Lower lobe of right lung (tissue), 2 donors: ENCODE results near the gene KLC3. TPM values are rescaled to one million over a fixed set of nuclear protein-coding genes. Genes with fewer than 3 reads are reported as not detected.
"Not testable (repeated sequence)": the region's sequence is repeated elsewhere in the genome, so short reads cannot be mapped to it uniquely, and the experiment has no call there.

Experiments used
- ATAC-seq, 2 donors: fragments of 200-7000 bp; cut with Tn5 transposase; one replicate each; pipeline ENCODE4 v1.9.1; 2020 to 2022; ENCODE audit warnings: mild to moderate bottlenecking in 2 of 2, moderate library complexity in 2 of 2
- DNase-seq: peaks from one replicate; pipeline ENCODE4 v3.0.0-alpha.2; 2020
- H3K27ac ChIP-seq: fragments of 200-600 bp; one replicate; pipeline ENCODE4 v1.8.0; 2022
- H3K27me3 ChIP-seq: fragments of 200-600 bp; one replicate; pipeline ENCODE4 v1.8.0; 2022; ENCODE audit warnings: low read depth
- H3K36me3 ChIP-seq: fragments of 200-600 bp; one replicate; pipeline ENCODE4 v1.8.0; 2022; ENCODE audit warnings: mild to moderate bottlenecking
- H3K4me1 ChIP-seq: fragments of 200-600 bp; one replicate; pipeline ENCODE4 v1.8.0; 2022
- H3K4me3 ChIP-seq: fragments of 200-600 bp; one replicate; pipeline ENCODE4 v1.8.0; 2022; ENCODE audit warnings: mild to moderate bottlenecking
- H3K9me3 ChIP-seq: fragments of 200-600 bp; one replicate; pipeline ENCODE4 v1.8.0; 2022
- CTCF ChIP-seq: fragments of 200-600 bp; IDR thresholded peaks from one replicate; pipeline ENCODE4 v1.8.0; 2022; ENCODE audit warnings: antibody characterized with exemption, mild to moderate bottlenecking
- intact Hi-C: fragments of 100-400 bp; cut with DNase I; formaldehyde crosslinking; loops from one replicate; pipeline ENCODE4 v1.11.0; 2022
- total RNA-seq: library from RNA; stranded (reverse); fragmentation: NEBNext Ultra II Directional; extraction: Animal tissue kit (Norgen Biotek cat#: 25700); gene quantifications from one replicate; pipeline ENCODE4 v1.2.1, GENCODE V29; 2021
- donor health status: DM: no; HTN: yes; CAD: no; lungs with severe emphysema.

Gene KLC3
- total RNA-seq, 1 donor from 2014 or later, result 1.4 TPM

GRCh38 chr19:45323671-45324081 lies 16.9 kb upstream of the KLC3 start:
- H3K36me3 ChIP-seq, result no peaks in the 10 kb centered on the region
- DNase-seq (no peak), ATAC-seq (peak in 1 of 2 donors; percentile 15)
- peaks cover 7% of the 10 kb centered on the region for H3K4me1 ChIP-seq
- intact Hi-C loops, result no loop called here
- H3K4me3 ChIP-seq, result no peak overlapping the region
- TF ChIP-seq CTCF, result no peak
- peaks cover 44% of the 10 kb centered on the region for H3K27me3 ChIP-seq
- H3K27ac ChIP-seq, result no peak overlapping the region
- no peaks in the 10 kb centered on the region for H3K9me3 ChIP-seq

- Histone ChIP-seq H3K4me3 (no peak overlapping the region), H3K27ac (no peak overlapping the region), H3K36me3 (no peaks in the 10 kb centered on the region), H3K9me3 (no peaks in the 10 kb centered on the region), H3K4me1 (peaks cover 7% of the 10 kb centered on the region), H3K27me3 (peaks cover 44% of the 10 kb centered on the region)
- no peak for TF ChIP-seq CTCF
- no peak for ATAC-seq
- DNase-seq, result no peak
- intact Hi-C loops, result no loop called here
Measured at GRCh38 chr19:45324349-45324907, 16.1 kb upstream of the KLC3 start.

DNA sequence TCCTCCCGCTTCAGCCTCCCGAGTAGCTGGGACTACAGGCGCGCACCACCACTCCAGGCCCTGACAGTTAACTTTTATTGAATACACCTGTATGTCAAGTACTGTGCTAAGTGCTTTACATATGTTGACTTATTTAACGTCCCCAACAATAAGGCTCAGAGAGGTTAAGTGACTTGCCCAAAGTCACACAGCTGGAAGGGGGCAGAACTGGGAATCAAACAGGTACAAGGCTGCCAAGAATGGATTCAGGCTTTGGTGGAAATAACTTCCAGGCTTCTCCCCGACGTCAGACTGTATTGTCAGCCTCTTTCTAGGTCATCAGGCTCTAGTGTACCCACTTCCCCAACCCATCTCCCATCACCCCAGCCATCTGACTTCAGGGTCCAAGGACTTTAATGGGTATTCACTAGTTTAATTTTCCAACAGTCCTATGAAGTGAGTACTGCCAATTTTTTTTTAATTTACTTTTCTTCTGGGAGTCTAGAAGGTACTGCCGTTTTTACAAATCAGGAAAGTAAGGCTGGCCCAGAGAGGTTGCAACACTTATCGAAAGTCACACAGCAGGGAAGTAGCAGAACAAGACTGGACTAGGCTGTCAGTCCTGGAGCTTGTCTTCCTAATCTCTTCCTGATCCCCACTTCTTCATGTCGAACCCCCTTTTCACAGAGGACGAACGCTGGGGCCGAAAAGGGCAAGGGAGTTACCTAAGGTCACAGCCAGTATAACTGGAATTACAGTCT lies 13.0 kb upstream of the KLC3 start:
- no peak for TF ChIP-seq CTCF
- no peak for DNase-seq
- ATAC-seq, result no peak
- Histone ChIP-seq H3K27me3 (peaks cover 22% of the 10 kb centered on the region), H3K4me3 (no peak overlapping the region), H3K9me3 (no peaks in the 10 kb centered on the region), H3K27ac (no peak overlapping the region), H3K4me1 (peaks cover 7% of the 10 kb centered on the region), H3K36me3 (no peaks in the 10 kb centered on the region)
- intact Hi-C loops, result no loop called here

GRCh38 chr19:45331411-45331810 lies 9.1 kb upstream of the KLC3 start:
- Histone ChIP-seq H3K27me3 (no peaks in the 10 kb centered on the region), H3K4me3 (no peak overlapping the region), H3K9me3 (no peaks in the 10 kb centered on the region), H3K36me3 (no peaks in the 10 kb centered on the region), H3K4me1 (no peaks in the 10 kb centered on the region), H3K27ac (no peak overlapping the region)
- DNase-seq (no peak), ATAC-seq (no peak)
- intact Hi-C loops, result no loop called here
- TF ChIP-seq CTCF, result no peak

- TF ChIP-seq CTCF, result no peak
- Histone ChIP-seq H3K27ac (no peak overlapping the region), H3K4me3 (no peak overlapping the region), H3K4me1 (peaks cover 4% of the 10 kb centered on the region), H3K36me3 (no peaks in the 10 kb centered on the region), H3K9me3 (no peaks in the 10 kb centered on the region), H3K27me3 (no peaks in the 10 kb centered on the region)
- no peak for ATAC-seq
- no peak for DNase-seq
- intact Hi-C loops, result no loop called here
Measured at GRCh38 chr19:45333609-45334303, 6.8 kb upstream of the KLC3 start.

DNA sequence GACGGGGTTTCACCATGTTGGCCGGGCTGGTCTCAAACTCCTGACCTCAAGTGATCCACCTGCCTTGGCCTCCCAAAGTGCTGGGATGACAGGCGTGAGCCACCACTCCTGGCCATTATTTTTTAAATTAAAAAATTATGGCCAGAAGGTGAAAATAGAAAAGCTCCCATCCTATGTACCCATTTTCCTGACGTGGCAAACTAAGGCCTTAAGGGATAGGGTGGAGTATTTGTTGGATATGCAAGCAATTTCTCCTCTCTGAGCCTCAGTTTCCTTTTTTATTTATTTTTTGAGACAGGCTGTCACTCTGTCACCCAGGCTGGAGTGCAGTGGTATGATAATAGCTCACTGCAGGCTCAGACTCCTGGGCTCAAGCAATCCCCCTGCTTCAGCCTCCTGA lies 5.7 kb upstream of the KLC3 start:
- H3K4me3 ChIP-seq, ATAC-seq, intact Hi-C loops, DNase-seq, H3K36me3 ChIP-seq, H3K27ac ChIP-seq, H3K9me3 ChIP-seq, H3K4me1 ChIP-seq, H3K27me3 ChIP-seq: not testable (repeated sequence)
